PFSK-1 (cell line): ENCODE data around the gene AHSG.

Experiments used
- POLR2AphosphoS5 ChIP-seq: IDR thresholded peaks from 2 replicates; pipeline ENCODE4 v1.6.1; 2012; ENCODE audit warnings: low read depth, mild to moderate bottlenecking, control low read depth, low read length, moderate library complexity
- TF ChIP-seq, protein P1 (sequence below), 2 experiments: IDR thresholded peaks; 2 replicates each; pipeline versions ENCODE4 v1.6.1 to v1.8.0; 2011 to 2012; ENCODE audit warnings: low read depth in 2 of 2, low read length in 2 of 2, control low read depth in 1 of 2, inconsistent platforms in 1 of 2, mild to moderate bottlenecking in 1 of 2, moderate library complexity in 1 of 2; ENCODE audit not compliant: insufficient read depth in 1 of 2

GRCh38 chr3:186639778-186640472, 27.1 kb downstream of the AHSG start, which contains the start of gene FETUB:
- no peak for TF ChIP-seq POLR2AphosphoS5
- TF ChIP-seq, protein P1, sequence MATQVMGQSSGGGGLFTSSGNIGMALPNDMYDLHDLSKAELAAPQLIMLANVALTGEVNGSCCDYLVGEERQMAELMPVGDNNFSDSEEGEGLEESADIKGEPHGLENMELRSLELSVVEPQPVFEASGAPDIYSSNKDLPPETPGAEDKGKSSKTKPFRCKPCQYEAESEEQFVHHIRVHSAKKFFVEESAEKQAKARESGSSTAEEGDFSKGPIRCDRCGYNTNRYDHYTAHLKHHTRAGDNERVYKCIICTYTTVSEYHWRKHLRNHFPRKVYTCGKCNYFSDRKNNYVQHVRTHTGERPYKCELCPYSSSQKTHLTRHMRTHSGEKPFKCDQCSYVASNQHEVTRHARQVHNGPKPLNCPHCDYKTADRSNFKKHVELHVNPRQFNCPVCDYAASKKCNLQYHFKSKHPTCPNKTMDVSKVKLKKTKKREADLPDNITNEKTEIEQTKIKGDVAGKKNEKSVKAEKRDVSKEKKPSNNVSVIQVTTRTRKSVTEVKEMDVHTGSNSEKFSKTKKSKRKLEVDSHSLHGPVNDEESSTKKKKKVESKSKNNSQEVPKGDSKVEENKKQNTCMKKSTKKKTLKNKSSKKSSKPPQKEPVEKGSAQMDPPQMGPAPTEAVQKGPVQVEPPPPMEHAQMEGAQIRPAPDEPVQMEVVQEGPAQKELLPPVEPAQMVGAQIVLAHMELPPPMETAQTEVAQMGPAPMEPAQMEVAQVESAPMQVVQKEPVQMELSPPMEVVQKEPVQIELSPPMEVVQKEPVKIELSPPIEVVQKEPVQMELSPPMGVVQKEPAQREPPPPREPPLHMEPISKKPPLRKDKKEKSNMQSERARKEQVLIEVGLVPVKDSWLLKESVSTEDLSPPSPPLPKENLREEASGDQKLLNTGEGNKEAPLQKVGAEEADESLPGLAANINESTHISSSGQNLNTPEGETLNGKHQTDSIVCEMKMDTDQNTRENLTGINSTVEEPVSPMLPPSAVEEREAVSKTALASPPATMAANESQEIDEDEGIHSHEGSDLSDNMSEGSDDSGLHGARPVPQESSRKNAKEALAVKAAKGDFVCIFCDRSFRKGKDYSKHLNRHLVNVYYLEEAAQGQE (IDR thresholded peaks at IDR 0.05; ENCODE audit: insufficient read depth in 1 of 2, low read depth in 2 of 2, low read length in 2 of 2) = no peak
